Measurements from ENCODE around the gene OR10AG1.

The OR10AG1 gene

GRCh38 chr11:55969845-55970244 is at the start of gene OR10AG1:
Gene OR10AG1 (minus strand): TSS chr11:55969945. CDS start chr11:55969907, 38 bp downstream.
- no peak for DNase-seq (ENCODE audit: low spot score)

- DNase-seq (ENCODE audit: low spot score) = no peak
Measured at GRCh38 chr11:56013805-56014204, 44.1 kb upstream of the OR10AG1 start.

- no peak for DNase-seq (ENCODE audit: low spot score)
Measured at GRCh38 chr11:56010716-56011115, 41.0 kb upstream of the OR10AG1 start.

GRCh38 chr11:55994525-55994924 is 24.8 kb upstream of the OR10AG1 start, which contains the start of gene OR5F1:
Gene OR5F1 (minus strand): TSS chr11:55994625. CDS start chr11:55994625, 0 bp downstream.
- no peak for DNase-seq (ENCODE audit: low spot score)

GRCh38 chr11:55970935-55971334 is 1.2 kb upstream of the OR10AG1 start:
- no peak for DNase-seq (ENCODE audit: low spot score)

GRCh38 chr11:55967914-55968313 is 1.8 kb downstream of the OR10AG1 start:
- DNase-seq (ENCODE audit: low spot score) = no peak

- DNase-seq (ENCODE audit: low spot score) = no peak
Measured at GRCh38 chr11:55966391-55966790, 3.4 kb downstream of the OR10AG1 start.

GRCh38 chr11:55956521-55956920 is 13.2 kb downstream of the OR10AG1 start:
- DNase-seq (ENCODE audit: low spot score) = no peak

GRCh38 chr11:55949330-55949729 is 20.4 kb downstream of the OR10AG1 start:
- DNase-seq (ENCODE audit: low spot score) = no peak

GRCh38 chr11:55942785-55943392 is 26.9 kb downstream of the OR10AG1 start:
- DNase-seq (ENCODE audit: low spot score) = no peak

GRCh38 chr11:55936300-55936699 is 33.4 kb downstream of the OR10AG1 start, which contains the start of gene OR5I1:
Gene OR5I1 (minus strand): TSS chr11:55936400. CDS start chr11:55936400, 0 bp downstream.
- DNase-seq (ENCODE audit: low spot score) = no peak

- no peak for DNase-seq (ENCODE audit: low spot score)
Measured at GRCh38 chr11:55920537-55920936, 49.2 kb downstream of the OR10AG1 start.
